HG03064 (cell line): Measurements from ENCODE around the gene EHBP1.

ENCODE experiments used
- ATAC-seq: cut with Tn5 transposase; IDR thresholded peaks from one replicate; pipeline ENCODE4 v1.9.1; 2021; ENCODE audit warnings: low read depth; ENCODE audit not compliant: unreplicated experiment

The EHBP1 gene

DNA sequence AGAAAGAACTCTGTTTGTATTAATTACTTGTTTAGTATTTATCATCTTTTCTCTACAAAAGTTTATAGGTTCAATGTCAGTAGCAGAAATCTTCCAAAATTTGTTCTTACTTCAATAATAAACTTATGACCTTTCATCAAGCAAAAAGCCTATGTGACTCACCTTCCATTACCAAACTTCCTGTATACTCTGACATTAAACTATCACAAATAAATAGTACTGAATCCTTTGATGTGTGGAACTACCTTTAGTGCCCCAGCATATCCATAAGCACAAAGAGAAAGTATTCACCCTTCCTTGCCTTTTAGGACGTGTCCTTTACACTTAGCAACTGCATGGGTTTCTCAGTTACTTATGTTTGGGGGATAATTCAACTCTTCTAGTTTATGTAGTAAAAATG, 166.0 kb downstream of the EHBP1 start:
- ATAC-seq, result no peak

DNA sequence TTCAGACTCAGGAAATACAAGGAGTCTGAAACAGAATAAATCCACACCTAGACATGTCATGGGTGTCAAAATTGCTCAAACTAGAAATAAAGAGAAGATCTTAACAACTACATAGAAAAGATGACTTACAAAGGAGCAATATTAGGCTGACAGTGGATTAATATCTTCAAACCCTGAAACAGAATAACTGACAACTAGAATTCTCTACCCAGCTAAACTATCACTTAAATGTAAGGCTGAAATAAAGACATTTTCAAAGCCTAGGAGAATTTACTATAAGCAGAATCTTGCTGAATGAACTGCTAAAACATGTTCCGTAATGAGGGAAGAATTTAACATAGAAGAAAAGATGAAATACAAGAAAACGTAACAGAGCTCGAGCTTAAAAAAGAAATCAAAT, 168.1 kb downstream of the EHBP1 start:
- no peak for ATAC-seq

DNA sequence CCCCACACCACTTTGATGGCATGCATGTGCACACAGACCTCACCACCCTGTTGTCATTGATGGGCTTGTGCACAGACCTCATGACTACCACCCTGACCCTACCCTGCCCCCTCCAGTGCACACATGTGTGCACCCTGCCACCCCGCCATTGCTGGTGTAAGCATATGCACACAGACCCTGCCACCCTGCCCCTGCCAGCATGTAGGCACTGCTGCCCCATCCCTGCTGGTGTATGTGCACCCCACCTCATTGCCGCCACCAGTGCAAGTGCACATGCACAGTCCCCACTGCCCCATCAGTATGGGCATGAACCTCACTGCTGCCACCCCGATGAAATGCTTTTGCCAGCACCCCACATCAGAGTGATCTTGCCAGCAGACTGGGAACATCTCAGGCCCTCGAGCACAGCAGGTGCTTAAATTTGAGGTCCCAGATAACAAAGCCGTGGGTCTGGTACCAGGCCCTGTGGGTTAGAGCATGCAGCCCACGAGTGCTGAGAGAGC, 169.4 kb downstream of the EHBP1 start:
- no peak for ATAC-seq

DNA sequence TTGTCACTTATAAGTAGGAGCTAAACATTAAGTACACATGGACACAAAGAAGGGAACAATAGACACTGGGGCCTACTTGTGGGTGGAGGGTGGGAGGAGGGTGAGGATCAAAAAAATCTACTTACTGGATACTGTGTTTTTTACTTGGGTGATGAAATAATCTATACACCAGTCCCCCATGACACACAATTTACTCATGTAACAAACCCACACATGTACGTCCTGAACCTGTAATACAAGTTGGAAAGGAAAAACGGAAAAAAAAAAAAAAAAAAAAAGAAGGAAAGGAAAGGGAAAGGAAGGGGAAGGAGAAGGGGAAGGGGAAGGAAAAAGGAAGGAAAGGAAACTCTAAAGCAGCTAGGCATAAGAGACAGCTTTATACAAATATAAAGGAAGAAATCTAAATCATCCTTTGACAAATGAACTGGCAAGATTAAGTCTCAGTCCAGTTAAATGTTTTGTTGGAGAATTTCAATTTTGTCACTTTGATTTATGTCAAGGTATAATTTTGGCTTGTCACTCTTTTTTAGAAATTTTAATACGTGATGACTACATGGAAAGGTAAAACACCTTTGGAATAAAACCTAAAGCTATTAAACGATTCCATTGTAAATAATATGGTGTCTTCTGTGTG, 175.8 kb downstream of the EHBP1 start:
- no peak for ATAC-seq

DNA sequence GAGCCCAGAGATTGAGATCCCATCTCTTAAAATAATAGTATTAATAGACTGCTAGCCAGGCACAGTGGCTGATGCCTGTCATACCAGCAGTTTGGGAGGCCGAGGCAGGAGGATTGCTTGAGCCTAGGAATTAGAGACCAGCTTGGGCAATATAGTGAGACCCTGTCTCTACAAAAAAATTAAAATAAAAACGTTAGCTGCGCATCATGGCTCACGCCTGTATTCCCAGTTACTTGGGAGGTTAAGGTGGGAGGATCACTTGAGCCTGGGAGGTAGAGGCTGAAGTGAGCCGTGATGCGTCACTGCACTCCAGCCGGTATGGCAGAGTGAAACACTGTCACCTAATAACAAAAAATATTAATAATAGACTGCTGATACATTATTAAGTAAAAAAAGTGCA, 178.1 kb downstream of the EHBP1 start:
- ATAC-seq, result no peak

DNA sequence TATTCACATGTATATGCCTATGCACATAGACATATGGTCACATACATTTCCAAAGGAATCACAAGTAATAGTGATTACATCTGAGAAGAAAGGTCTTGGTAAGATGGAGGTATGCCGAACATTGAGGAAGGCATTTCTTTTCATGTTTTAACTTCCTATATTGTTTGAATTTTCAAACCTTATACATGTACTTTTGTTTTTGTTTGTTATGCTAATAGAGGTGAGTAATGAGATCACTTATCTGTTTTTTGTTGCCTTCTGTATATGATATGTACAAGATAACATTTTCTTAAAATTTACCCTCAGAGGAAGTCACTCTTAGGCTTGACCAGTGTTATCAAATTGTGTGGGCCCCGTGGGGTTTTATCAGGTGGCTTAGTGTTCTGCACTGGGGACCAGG, 178.6 kb downstream of the EHBP1 start:
- ATAC-seq, result no peak

DNA sequence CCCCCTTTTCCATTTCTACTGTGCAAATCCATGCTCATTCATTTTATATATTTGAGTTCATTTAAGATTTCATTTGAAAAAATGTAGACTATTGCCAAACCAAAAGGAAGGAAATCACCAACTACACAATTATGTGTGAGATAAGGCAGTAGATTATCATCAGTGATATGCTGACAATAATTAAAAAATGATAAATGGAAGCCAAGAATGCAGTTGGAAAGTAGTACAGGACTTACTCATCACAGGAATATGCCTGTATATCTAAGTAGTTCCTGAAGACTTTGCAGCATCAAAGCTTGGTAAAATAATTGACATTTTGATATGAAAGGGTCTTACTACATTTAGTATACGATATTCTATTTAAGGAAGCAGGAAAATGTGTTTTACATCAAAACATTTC, 179.0 kb downstream of the EHBP1 start:
- no peak for ATAC-seq

DNA sequence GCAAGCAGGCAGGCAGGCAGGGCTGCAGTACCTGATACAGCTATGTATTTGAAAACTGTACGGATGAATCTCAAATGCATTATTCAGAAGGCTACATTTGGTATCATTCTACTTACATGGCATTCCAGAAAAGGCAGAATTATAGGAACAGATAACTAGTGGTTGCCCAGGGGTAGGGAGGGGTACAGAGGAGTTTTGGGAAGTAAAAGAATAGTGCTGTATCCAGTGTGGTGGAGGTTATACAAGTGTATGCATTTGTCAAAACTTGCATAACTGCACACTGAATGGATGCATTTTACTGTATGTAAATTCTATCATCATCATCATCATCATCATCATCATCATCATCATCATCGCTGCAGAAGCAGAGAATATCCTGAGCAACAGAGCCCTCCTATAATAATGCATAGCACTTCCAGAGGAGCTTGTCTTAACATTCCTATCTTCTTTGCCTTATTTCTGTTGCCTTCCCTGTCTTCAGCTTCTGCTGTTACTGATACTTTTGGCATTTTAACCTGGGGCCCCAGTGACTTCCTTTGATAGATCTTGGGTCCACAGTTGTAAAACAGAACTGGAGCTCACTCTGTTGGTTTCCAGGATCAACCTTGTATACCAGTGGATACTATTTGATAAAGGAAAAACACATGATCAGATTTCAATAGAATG, 189.6 kb downstream of the EHBP1 start:
- no peak for ATAC-seq

DNA sequence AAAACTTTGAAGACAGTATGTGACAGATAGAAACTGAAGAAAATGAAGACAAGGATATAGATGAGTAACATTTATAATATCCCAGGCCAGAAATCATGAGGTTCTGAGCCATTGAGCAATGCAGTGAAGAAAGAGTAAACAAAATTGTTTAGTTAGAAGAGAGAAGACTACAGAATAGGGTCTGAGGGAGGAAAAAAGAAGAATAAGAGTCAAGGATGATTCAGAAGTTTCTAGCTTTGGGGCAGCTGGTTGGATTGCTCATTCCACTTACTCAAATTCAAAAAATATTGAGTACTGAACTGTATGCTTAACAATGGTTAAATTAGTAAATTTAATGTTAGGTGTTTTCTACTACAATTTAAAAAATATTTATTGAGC, 190.1 kb downstream of the EHBP1 start:
- no peak for ATAC-seq

DNA sequence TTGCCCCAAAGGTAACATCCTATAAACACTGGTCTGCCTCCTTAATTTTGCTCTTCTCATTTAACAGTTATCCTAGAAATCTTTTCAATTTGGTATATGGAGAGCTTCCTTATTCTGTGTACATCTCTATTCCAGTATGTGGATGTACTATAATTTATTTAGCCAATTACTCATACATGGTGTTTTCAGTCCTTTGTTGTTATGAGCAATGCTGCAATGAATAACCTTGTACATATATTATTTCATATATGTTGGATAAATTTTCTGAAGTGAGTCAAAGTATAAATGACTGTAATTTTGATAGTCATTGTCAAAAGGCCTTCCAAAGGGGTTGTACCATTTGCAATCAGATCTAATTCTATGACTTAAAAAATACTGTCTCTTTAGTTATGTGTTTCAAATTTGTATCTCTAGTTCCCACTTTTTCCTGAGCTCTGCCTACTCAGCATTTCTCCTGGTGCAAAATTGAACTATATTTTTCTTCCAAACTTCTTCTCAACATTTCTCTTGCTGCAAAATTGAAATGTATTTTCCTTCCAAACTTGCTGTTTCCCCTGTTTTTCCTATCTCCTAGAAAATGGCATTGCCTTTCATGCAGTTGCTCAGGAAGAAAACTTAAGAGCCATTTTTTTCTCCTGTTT, 191.8 kb downstream of the EHBP1 start:
- no peak for ATAC-seq

DNA sequence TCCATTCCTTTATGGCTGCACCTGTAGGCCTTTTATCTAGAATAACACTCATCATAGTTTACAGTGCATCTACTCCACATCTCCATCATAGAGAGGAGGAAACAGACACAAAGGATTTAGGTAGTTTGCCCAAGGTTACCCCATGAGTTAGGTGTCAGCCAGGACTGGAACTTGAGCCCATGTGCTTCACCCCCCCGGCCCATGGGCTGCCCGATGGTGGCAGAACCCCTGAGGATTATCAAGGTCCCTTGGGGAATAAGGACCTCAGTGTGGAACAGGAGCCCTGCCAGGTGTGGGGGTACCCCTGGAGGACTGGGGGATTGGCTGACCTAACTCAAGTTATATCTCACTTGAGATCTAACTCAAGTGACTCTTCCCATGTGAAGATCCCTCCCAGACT, 198.8 kb downstream of the EHBP1 start:
- ATAC-seq, result no peak

DNA sequence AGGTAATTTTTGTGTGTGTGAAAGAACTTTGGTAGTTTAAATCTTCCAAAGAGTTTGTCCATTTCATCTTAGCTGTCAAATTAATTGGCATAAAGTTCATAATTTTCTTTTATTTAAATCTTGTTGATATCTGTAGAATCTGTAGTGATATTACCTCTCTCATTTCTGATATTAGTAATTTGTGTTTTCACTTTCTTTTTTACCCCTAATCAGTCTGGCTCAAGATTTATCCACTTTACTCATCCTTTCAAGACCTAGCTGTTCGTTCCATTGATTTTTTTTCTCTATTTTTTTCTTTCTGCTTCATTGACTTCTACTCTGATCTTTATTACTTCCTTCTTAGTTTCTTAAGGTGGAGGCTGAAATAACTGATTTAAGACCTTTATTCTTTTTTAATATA, 202.6 kb downstream of the EHBP1 start:
- ATAC-seq, result no peak

DNA sequence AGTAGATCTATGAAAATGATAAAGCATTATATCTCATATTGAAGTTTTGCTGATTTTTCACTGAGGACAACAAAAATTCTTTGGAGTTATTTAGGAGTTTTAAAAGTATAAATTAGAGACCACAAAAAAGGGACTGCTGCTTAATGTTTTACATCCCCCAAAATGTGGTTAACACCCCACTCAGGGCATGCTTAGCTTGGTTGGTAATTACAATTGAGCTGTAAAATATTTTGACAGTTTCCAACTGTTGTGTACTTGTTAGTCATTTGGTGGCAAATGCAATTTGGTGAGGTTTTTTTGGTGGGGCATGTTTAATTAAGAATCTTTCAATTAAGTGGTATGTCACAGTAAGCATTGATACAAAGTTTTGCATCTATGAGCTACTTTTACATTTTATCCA, 207.8 kb downstream of the EHBP1 start:
- no peak for ATAC-seq

DNA sequence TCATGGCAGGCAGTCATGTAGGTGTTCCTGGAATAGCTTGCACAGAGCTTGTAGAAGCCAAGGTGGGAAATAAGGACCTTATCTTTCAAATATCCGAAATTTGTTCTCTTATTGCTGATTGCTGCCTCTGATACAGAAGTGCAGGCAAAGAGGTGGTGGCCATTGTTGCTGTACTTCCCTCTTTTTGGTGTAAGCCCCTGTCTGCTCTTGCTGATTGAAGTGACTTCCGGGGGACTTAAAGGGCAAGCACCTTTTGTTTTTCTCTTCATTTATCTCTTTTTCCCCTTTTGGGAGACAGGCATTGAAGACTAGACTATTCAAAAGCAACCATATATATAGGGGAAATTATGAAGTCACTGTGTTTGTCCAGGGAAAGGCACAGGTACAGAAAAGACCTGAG, 213.5 kb downstream of the EHBP1 start:
- ATAC-seq, result no peak

DNA sequence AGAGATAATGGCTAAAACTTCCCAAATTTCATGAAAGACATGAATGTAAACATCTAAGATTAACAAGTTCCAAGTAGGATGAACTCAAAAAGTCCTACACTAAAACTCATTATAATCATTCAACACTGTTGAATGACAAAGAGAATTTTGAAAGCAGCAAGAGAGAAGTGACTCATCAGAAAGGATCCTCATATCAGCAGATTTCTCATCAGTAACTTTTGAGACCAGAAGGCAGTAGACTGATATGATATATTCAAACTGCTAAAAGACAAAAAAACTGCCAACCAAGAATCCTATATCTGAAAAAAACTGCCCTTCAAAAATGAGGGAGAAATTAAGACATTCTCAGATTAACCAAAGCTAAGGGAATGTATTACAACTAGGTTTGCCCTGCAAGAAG, 214.6 kb downstream of the EHBP1 start:
- ATAC-seq, result no peak

DNA sequence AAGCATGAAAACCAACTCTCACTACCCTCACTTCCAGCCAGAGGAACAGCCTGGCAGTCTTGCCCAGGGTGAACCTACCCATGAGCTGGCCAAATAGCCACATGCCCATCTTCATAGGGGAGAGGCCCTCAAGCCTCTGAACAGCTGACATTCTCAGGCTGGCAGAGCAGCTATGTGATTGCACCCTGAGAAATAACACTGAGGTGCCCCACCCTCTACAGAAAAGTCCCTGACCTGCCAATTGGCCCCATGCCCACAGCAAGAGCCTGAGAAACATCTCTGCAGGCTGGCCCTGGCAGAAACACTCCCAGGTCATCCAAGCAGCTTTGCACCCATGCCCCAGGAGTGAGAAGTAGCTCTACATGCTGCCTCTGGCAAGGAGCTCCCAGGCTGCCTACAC, 217.7 kb downstream of the EHBP1 start:
- ATAC-seq, result no peak

DNA sequence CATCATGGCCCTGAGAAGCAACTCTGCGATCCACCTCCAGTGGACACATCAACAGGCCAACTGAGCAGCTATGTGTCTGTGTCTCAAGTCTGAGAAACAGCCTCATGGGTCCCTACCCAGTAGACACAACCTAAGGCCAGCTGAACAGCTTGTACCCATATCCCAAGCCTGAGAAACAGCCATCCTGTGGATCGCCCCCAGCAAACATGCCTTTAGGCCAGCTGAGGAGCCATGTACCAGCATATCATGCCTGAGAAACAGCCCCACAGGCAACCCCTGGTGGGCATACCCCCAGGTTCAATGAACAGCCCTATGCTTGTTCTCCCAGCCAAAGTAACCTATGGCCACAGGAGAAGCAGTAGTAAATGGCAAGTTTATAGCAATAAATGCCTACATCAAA, 218.4 kb downstream of the EHBP1 start:
- no peak for ATAC-seq

DNA sequence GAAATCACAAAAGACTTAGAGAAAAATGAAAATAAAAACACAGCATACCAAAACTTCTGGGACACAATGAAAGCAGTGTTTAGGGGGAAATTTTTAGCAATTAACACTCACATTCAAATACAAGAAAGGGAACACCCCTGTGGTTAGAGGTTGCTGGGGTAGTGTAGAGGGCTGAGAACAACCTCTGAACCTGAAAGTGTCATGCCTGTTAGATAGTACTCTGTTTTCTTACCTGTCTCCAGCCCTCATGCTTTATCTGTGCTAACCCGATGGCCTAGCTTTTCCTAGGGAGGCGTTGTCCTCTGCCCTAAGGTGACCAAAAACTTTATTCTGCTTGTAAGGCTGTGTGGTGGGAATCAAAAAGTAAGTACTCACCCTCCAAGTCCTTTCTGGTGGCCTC, 222.5 kb downstream of the EHBP1 start:
- no peak for ATAC-seq

DNA sequence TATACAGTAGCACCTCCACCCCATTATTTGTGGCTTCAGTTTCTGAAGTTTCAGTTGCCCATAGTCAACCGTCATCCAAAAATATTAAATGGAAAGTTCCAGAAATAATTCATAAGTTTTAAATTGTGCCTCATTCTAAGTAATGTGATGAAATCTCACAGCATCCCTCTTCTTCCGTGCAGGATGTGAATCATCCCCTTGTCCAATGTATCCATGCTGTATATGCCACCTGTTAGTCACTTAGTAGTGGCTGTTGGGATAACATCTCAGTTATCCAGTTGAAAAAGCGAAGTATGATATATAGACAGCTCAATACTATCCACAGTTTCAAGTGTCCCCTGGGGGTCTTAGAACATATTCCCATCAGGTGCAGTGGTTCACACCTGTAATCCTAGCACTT, 226.0 kb downstream of the EHBP1 start:
- no peak for ATAC-seq

DNA sequence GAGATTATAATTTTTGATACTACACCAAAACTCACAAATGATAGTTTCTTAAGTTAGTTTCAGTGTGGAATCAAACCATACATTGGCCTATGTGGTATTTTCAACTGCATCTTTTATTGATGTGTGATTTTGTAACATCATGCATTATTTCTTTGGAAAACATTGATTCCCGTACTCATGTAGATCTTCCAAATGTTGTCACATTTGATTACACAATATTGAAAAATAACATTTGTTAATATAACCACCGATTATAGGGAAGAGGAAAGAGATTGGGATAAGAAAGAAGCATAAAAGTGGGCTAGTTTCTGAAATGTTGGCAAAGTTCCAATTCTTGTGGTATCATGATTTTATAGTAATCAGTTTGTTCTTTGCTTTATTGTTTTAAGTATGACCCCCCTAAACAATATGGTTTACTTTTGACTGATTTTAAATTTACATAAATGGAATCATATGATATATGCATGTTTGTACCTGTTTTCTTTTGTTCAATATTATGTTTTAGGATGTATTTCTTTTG, 227.9 kb downstream of the EHBP1 start:
- no peak for ATAC-seq

DNA sequence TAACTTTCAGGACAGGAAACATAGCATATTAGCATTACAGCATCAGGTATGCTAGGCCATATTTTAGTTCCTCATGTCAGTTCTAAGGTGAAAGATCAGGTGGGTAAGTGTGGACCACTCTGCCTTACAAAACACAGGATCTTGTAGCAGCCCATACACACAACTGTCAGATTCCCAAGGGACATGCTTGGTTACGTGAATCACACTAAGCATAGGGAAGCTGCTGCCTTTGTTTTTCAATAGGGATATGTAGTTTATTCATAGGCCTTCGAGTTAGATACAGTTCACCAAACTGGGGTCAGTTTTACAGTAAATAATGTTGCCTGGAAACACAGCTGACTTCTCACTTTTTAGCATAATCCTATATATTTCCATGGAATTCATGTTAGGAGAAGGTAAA, 229.0 kb downstream of the EHBP1 start:
- ATAC-seq, result no peak

DNA sequence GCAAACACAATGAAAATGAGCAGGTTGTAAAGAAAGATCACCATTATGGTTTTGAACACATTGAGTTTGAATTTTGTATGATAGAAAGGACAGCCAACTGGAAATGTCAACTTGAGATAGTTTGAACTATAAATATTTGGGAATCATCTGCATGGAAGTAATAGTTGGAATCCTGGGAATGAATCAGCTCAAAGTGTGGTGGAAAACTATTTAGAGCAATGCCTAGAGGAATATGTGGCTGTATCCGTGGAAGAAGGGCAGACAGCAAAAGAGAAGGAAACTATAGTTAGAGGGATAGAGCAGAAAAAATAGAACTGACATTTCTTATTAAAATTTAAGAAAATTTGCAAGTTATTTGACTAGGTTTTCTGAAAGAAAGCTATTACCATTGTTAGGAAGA, 232.6 kb downstream of the EHBP1 start:
- no peak for ATAC-seq
